ENCODE results near the gene FILIP1L.
"Not testable (repeated sequence)": the region's sequence is repeated elsewhere in the genome, so short reads cannot be mapped to it uniquely, and the experiment has no call there.

FILIP1L gene

GRCh38 chr3:100075196-100075595 is 39.1 kb downstream of the FILIP1L start:
- no peak for DNase-seq (ENCODE audit: low read depth, low spot score)

DNA sequence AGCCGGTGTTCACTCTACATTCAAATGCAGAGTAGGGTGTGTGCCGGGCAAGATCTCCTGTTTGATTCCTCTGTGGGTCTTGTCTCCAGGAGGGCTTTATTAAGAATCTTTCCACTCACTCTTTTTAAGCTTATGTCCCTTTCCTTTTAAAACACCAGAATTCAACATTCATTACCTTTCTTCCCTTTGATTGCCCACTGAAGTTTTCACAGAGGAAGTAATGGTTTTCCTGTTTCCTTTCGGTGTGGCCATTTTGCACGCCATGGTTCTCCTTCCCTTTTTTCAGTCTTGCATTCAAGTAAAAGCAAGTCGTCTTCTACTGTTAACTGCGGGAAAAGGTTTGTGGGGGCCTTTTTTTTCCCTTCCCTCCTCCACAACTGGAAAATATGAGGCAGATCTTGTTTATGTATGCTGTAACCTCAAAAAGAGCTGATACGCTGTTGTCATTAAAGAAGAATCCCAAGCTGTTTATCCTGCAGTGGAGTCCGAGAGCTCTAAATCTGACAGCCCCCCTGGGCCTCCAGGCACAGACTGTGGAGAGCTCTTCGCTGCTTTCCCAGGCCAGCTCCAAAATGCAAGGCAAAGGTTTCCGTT is 40.5 kb downstream of the FILIP1L start:
- DNase-seq (ENCODE audit: low read depth, low spot score) = peak; percentile 62

DNA sequence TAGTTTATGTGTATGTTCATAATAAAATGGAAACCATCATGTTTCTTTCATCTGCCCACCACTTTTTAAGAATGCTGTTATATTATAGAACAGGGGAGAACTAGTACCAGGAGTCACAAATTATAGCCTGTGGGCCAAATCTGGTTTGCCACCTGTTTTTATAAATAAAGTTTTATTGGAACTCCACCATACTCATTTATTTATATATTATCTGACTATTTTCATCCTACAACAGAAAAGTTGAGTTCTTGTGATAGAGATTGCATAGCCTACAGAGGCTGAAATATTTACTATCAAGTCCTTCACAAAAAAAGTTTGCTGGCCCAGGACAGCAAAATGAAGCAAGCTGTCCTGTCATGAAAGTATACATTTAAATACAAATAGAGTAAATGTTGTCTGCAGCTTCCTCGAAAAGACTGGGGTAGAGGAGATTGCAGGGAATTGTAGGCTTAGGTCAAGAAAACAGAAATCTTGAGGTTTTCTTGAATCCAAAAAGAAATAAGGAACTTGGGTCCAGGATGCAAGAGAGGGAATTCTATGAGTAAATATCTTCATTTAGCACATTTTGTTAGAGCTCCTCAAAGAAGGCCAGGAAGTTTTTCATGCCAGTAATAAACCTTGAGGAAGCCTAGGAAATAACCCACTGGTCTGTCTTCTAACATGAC is 41.1 kb downstream of the FILIP1L start:
- no peak for DNase-seq (ENCODE audit: low read depth, low spot score)

DNA sequence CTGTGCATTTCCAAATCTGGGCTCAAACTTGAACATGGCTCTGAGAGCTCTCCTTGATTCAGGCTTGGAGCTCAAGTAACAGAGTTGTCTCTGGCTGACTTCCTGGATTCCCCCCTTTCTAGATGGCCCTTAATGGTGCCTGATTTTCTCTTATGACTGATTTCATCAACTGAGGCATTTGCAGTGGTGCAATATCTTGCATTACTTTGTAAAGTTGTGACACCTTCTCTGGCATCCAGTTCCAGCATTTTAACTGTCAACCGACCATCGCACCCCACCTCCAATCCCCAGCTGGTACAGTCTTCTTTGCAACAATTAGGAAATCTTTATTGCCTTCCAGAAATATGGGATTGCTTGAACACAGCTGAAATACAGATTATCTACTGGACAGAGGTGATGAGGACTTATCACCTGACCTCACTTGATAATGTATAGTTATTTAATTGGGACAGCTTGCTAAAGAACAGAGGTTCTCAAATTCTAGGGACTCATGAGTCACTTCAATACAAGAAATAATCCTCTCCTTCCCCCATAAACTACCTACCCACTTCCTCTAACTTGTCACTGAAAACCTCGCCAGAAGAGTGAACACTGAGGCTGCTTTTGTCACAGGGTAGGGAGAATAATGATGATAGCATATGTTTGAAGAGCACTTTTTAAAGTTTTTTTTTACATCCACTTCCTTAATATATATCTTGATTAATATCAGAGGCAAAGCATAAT is 41.8 kb downstream of the FILIP1L start:
- DNase-seq (ENCODE audit: low read depth, low spot score) = no peak

- no peak for DNase-seq (ENCODE audit: low read depth, low spot score)
Observed at GRCh38 chr3:100069472-100069871, 44.8 kb downstream of the FILIP1L start.

GRCh38 chr3:100068826-100069225 is 45.5 kb downstream of the FILIP1L start:
- DNase-seq (ENCODE audit: low read depth, low spot score) = no peak

DNA sequence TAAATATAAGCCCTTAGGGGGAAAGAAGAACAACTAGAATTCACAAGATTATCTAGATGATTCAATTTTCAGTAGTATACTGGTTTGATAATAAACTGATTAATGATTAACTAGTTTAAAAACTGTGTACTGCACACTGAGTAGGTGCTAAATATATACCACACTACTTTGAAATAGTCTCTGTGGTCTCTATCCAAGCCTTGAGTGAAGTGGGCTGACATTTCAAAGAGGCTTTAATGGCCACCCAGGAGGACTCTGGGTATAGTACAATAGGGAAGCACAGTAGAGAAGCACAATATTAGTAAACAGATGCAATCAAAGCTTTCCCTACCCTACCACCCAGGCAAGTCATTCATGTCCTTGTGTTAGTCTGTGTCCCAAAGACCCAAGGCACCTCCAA is 46.7 kb downstream of the FILIP1L start:
- DNase-seq (ENCODE audit: low read depth, low spot score) = no peak

DNA sequence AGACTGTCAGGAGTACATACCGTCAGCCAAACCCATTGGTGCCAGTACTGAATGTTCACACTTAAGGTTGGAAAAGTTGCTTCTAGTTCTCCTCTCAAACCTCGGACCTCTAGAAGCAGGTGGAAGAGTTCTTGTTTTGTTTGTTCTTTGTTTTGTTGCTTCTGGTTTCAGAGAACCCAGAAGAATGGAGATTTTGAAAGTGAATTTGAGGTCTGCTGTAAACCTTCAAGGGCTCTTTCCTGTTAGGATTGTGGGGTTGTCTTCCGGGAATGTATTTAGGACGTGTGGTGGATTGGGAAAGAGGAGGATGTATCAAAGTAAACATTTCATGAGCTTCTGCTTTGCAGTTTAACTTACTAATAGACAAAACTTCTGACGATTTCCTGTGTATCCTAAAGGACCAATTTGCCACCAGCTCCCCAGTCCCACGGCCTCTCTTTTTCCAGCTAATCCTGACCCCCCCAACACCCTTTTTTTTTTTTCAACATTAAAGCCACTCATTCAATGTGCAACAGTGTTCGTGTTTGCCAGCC is 50.3 kb downstream of the FILIP1L start:
- no peak for DNase-seq (ENCODE audit: low read depth, low spot score)

GRCh38 chr3:100062665-100063064 is 51.6 kb downstream of the FILIP1L start:
- no peak for DNase-seq (ENCODE audit: low read depth, low spot score)

DNA sequence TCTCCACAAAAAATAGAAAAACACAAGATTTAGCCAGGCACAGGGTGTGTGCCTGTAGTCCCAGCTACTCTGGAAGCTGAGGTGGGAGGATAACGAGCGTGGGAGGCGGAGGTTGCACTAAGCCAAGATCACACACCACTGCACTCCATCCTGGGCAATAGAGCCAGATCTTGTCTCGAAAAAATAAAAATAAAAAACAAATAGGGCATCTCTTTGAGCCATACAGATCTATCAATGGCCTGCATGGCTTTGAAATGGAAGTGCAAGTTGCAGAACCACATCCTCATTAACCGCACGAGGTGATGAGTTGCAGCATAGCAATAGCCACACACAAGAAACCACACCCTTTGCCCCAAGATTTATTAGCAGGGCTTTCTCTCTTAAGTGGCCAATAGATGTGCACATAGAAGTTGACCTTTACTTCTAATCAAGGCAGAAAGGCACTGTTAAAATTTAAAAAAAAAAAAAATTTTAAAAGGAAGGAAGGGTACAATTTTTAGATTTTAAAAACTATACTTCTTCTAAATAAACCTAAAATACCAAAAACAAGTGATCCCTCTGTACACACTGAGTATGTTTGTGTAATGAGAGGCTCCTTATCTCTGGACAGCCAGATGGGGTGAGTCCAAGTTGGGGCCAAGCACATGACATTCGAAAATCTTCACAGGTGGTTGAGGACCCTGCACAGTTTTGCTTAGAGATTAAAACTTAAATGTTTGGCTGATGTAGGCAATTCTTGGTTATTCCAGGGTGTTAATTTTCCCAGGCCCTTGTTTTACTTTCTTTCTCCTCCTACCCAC is 53.4 kb downstream of the FILIP1L start:
- DNase-seq (ENCODE audit: low read depth, low spot score) = no peak

GRCh38 chr3:100059472-100059871 is 54.8 kb downstream of the FILIP1L start:
- DNase-seq (ENCODE audit: low read depth, low spot score) = no peak

DNA sequence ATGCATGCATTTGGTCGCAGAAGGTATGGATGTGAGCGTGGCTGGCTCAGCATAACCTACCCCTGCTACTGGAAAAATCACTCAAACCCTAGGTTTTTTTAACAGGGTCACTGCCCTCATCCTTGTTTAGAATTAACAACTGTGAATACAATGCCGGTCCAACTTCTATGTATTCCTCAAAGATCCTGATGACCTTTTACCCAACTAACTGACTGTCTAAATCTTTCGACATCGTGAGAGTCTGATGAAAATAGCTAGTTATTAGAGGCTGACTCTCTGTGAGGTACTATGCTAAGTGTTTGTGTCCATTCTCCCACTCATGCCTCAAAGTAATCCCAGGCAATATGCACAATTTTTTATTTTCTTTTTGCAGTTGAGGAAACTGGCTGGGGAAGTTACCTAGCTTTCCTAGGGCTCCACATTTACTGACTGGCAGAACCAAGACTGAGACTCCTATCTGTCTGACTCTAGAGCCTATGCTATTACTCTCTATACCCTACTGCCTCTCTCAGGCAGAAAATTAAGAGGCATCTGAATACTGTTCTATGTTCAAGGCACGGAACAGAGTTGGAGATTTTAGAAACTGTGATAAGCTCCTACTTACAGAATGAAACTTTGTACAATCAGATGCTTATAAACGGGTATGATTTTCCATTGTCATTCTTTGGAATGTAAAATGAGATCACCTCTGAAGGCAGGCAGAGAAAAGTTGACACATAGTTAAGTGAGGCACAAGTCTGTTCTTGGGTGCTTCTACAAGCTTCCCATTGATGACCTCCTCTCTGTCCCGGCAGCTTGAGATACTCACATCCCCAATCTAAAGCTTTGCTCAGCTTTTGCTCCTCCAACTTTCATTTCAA is 56.4 kb downstream of the FILIP1L start:
- DNase-seq (ENCODE audit: low read depth, low spot score) = no peak

DNA sequence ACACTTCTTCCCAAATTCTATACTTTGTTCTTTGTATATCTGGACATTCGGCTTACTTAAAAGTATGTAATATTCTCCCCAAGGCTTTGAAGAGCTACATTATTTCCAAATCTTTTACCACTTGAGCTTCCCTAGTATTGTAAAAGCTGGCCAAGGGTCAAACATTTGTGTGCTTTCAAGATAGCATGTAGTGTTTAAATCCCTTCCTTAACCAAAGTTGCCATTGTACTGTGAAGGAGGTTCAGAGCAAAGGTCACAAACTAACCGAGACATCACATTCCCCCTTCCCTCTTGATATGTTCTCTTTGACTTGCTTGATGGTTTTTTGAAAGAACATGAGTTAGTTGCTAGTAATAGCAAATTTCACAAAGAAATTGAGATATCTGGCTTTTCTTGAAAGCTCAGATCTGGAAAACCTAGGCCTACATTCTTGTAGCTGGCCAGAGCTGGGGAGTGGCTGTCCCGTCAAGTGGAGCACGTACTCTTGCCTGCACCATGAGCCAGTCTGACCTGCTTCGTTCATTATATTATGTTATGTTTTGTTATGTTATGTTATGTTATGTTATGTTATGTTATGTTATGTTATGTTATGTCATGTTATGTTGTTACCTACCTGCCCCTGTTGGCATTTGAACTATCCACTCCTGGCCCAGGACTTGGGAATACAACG is 60.2 kb downstream of the FILIP1L start:
- DNase-seq (ENCODE audit: low read depth, low spot score) = no peak

- not testable (repeated sequence) for DNase-seq (ENCODE audit: low read depth, low spot score)
Observed at GRCh38 chr3:100051513-100051912, 62.8 kb downstream of the FILIP1L start.

DNA sequence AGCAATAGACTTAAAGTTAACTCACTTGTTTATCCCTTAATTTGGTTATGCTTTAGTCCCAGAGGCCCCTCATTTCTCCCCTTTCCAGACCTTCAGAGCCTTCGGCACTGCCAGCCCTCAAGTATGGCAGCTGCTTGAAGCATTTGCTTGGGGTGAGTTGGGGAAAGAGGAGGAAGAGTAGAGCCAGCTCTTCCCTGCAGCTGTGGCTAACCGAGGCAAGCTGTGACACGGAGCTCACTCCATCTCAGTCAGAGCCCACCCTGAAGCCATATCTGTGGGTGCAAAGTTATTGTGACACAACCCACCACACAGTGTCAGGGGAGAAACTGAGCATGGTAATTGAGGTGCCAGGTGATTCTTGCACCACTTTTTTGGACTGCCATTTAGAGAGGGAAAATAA is 66.1 kb downstream of the FILIP1L start:
- no peak for DNase-seq (ENCODE audit: low read depth, low spot score)

DNA sequence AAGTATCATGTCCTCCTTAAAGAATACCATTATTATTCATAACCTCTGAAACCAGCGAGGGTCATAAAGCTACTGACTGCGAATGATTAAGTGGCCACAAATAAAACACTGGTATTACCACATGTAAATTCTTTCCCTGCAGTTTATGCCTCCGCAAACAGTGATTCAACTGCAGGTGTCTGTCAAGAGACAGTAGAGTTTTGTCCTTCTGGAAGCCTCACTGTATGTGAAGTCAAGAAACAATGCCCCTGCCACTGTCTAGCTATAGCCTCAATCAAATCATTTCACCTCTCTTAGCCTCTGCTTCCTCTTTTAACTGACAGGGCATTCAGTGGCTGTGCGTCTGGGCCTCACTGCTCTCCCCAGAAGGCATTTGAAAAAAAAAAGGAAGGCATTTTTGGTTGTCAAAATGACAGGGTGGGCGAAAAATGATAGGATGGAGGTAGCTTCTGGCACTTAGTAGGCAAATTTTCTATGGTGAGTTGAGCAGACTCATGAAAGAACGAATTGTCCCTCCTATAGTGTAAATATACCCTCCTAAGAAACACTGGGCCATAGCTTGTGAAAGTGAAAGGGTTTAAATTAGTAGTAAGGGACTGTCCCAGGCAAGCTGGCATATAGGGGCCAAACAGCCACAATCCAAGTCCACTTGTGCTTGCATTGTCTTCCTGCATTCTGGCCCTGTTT is 66.7 kb downstream of the FILIP1L start:
- DNase-seq (ENCODE audit: low read depth, low spot score) = peak; percentile 57

- no peak for DNase-seq (ENCODE audit: low read depth, low spot score)
Observed at GRCh38 chr3:100046986-100047385, 67.3 kb downstream of the FILIP1L start.

DNA sequence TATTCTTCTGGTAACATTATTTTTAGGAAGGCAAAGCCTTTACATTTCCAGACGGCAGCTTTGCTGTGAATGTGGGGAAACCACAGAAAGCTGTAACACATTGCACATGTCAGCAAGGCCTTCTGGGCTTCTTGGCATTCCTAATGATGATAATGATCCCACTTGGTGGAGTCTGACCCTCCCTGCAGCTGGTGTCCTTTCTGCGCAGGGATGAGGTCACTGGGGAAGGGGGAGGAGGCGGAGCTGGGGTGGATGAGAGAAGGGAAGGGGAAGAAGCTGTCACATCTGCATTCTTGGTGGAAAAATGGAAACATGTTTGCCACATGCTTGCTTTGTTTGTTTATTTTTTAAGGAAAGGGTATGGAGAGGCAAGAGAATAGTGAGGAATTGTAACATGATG is 68.6 kb downstream of the FILIP1L start:
- DNase-seq (ENCODE audit: low read depth, low spot score) = peak; percentile 84

- no peak for DNase-seq (ENCODE audit: low read depth, low spot score)
Observed at GRCh38 chr3:100044369-100044768, 69.9 kb downstream of the FILIP1L start.

DNA sequence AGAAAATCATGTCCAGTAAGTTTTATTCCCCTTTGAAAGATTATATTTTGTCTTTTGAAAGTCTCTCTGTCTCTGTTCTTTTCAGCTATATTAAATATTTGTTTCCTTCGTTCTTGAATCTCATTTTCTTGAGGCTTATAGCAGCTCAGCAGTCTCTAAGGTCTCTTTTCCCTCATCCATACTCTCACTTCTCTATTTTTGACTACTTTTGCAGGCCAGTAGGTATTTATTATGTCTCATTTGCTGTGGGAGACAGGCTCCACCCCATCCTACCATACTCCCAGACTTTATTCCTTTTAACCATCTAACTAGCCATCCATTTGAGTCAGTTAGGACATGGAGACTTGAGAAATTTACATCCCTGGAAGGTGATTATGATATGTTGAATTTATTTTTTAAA is 71.0 kb downstream of the FILIP1L start:
- no peak for DNase-seq (ENCODE audit: low read depth, low spot score)
